GM19328 (cell line): ENCODE data around the gene IMMP2L.
"Not testable (repeated sequence)": the region's sequence is repeated elsewhere in the genome, so short reads cannot be mapped to it uniquely, and the experiment has no call there.

Experiments
- ATAC-seq: cut with Tn5 transposase; IDR thresholded peaks from one replicate; pipeline ENCODE4 v1.9.1; 2021; ENCODE audit warnings: mild to moderate bottlenecking, moderate library complexity; ENCODE audit not compliant: unreplicated experiment

IMMP2L gene

DNA sequence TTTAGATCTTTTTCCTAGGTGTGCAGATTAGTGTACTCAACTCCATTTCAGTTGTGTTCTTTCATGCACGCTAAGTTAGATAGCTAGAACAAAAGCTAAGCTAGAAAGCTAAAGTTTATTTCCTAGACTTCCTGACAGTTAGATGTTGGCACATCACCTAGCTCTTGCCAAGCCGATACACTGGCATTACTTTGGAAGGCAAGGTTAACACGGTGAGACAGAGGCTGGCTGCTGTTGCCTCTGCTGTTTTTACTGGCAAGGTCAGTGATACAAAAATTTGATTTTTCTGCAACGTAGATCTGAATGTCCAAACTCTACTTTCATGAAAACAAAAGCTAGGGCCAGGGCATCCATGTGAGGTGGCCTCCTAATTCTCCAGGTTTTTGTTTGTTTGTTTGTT lies 203.4 kb downstream of the IMMP2L start:
- no peak for ATAC-seq

DNA sequence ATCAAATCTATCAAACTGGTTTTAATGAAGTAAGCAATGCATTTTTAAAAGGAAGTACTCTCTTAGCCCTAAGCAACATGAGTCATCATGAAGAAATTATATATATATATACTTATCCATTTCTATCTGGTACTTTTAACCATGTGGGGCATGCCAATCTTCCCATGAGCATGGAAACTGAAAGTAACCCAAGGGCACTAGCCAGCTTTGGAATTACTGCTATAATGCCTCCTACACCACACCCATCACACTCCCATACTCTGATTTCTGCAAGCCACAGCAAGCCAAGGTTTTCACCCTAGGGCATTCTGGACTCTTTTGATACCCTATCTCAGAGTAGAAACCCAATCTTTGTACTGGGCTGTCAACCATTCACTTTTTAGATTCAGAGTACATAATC lies 204.6 kb downstream of the IMMP2L start:
- ATAC-seq, result no peak

DNA sequence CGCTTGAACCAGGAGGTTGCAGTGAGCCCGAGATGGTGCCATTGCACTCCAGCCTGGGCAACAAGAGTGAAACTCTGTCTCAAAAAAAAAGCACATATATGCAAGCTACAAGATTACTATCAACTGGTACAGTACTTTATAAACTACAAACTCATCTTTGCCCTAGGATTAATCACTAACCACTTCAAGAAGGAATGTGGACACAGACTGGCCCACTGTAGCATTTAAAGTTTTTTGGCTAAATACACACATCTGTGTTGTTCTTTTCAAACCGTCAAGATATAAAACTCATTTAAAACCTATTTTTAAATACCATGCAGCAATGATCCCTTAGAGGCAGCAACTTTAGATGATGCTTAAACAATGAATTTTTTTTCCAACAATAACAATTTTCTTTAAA lies 205.4 kb downstream of the IMMP2L start:
- ATAC-seq, result no peak

DNA sequence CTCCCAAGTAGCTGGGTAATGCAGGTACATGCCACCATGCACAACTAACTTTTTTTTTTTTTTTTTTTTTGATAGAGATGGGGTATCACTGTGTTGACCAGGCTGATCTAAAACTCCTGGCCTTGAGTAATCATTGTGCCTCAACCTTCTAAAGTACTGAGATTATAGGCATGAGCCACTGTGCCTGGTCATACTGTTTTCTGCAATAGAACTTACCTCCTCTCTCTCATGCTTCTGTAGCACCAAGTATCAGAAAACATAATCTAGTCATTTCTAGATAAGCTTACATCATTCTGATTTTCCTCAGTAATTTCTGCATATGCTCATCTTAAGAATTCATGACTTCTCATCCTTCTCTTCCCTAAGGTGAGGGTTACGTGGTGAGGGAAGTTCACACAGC lies 210.0 kb downstream of the IMMP2L start:
- no peak for ATAC-seq

DNA sequence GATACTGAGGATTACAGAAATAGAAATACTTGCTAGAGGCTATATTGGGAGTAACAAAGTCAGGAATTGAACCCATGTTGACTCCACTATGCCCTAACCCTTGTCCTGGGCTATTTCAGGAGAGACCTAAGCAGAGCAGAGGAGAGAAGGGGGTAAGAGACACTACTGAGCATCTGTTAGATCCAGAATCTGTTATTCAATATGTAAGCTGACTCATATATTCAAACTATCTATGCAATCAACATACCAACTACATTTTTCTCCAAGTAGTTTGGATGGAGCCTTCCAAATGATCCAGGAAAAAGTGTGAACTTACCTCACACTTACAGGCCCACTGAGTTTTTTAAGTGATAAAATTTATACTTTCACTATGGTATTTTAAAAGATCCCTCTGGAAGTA lies 216.1 kb downstream of the IMMP2L start:
- ATAC-seq, result no peak

DNA sequence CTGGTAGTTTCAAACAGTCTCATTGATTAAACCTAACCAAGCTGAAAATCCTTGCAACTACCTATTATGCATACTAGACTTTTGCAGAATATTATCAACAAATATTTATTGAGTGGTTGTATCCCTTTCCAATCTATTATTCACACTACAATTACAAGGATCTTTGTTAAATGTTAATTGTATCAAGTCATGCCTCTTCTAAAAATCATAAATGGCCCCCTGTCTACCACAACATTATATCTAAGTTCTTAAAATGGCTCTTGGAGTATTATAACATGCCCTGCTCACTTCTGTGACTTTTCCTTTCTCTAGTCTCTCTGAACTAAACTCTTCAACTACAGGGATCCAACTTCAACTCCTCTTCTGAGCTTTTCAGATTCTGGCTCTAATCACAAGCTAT lies 219.3 kb downstream of the IMMP2L start:
- ATAC-seq, result no peak

DNA sequence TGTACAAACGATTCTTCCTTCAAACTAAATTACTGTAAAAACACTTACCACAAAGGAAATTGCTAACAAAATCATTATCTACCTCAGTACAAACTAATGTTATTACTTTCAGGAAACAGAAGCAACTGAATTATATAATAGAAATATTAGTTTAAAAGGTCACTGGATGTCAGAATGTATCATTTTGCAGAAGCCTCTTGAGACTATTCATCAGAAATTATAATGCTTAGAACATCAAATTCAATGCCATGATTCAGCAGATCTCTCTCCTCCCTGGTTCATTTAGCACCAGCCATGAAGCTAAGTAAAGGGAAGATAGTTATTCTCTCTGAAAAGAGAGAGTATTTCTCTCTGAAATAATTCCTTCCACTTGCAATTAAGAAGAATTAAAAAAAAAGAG lies 223.3 kb downstream of the IMMP2L start:
- ATAC-seq, result no peak

DNA sequence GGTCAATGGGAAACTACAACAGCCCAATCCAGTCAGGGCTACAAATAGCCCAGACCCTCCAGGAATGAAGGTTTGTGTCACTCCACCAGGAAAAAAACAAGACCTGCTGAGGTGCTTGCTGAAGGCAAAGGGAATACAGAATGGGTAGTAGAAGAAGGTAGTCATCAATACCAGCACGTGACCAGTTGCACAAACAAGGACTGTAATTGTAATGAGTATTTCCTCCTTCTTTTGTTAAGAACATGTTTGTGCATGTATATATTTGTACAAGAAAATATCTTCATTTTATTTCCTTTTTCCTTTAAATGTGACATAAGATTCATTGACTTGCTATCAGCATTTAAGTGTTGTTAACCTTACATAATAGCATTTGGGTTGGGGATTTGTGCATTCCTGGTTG lies 229.3 kb downstream of the IMMP2L start:
- ATAC-seq, result no peak

DNA sequence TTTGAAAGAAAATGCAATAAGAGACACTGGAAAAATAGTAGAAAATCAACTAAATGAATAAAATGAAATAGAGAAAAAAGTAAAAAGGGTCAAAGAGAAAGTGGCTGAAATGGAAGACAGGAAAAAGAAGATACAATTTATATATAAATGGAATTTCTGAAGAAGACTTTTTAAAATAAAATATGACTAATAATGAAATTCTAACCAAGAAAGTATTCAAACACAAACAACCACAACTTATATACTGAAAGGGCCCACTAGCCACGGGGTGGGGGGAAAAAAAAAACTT lies 232.1 kb downstream of the IMMP2L start:
- ATAC-seq, result no peak

DNA sequence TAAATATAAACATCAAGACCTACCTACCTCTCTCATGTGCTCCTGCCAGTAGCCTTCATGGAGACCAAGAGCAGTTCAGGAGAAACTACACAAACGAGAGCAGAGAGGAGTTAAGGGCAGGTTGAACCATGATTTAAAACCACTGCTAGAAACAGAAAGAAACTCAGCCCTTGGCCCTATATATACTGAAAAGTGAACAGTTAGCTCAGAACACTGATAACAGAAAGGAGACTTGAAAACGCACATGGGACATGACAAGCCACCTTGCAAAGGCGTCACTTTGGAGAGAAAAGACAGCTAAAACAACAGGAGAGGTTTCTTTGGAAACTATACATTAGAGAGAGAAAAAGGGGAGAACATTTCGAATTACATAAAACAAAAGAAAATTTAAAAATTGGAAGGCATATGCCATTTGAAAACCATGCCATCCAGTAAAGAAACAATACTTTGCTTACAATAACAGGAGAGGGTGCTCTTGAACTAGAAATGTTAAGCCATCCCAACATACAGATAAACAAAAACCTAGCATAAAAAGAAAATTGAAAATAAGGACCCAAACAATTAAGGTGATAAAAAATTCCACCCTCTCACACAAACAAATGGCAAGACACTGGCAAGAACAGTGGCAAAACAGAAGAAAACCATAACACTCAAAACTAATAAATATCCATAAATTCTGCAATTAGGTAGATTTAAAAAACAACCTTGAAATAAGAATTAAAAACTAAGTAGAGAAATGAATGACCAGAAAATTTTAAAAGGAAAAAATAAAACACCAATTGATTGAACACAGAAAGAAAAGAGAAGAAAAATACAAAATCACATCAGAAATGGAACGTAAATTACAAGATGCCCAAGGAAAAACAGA lies 232.7 kb downstream of the IMMP2L start:
- no peak for ATAC-seq

DNA sequence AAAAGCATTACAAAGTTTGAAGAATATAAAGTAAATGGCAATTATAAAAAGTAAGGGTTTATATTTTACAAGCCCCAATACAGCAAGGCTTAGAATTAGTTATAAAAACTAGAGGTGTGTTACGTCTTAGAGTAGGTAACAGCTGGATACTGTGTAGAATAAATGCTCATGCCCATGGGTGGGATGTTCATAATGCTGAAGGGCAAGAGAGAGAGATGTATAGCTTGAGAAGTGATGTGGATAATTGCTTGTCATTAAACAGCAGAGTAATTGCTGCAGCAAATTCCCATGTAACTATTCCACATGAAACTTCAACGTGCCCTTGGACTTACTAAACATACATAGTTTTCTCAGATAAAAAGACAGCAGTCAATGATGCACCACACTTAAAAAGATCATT lies 233.8 kb downstream of the IMMP2L start:
- no peak for ATAC-seq

DNA sequence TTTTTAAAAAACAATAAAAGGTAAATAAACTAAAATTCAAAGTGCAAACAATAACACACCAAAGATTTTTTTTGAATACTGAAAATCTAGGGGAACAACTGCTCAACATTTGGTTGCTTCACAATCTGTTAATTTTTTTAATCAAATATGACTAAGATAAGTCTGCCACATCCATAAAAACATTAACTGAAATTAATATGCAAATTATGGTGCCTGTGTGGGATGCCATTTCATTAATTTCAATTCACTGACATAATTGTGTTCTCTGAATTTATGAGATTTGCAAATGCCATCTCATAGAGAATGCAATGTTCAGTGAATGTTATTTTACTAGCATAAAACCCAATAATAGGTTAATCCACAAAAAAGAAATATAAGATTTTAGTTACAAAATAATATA lies 237.5 kb downstream of the IMMP2L start:
- no peak for ATAC-seq

DNA sequence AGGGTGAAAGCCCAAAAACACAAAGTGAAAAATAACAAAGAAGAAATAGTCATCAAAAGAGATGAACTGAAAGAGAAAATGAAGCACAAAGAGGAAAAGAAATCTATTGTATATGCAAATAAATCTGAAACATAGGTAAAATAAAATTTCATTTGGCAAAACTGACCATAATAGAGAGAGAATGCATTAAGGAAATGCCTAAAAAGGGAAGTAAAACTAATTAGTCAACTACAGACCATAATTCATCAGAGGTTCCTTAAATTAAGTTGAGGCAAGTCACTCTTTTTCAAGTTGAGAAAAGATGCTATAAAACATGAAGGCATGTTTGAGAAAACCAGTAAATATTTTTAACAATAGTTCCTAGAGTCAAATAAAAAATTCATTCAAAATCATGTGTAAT lies 238.1 kb downstream of the IMMP2L start:
- ATAC-seq, result peak; percentile 61

DNA sequence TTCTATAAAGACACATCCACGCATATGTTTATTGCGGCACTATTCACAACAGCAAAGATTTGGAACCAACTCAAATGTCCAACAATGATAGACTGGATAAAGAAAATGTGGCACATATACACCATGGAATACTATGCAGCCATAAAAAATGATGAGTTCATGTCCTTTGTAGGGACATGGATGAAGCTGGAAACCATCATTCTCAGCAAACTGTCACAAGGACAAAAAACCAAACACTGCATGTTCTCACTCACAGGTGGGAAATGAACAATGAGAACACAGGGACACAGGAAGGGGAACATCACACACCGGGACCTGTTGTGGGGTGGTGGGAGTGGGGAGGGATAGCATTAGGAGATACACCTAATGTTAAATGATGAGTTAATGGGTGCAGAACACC lies 238.6 kb downstream of the IMMP2L start:
- not testable (repeated sequence) for ATAC-seq

DNA sequence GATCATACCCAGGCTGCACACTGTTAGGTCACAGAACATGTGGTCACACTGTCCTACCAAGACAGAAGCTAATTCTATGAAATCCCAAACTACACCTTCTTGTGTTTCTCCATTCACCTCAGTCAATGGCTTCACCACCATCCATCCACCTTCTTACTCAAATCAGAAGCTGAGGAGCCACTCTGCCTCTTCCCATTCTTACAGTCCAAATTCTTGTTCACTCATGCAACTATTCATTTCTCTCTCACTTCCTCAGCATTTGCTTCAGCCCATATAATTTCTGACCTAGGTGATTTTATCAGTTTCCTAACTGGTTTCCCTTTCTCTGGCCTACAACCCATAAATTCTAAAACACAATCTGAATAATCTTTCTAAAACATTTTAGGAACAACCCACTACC lies 242.2 kb downstream of the IMMP2L start:
- no peak for ATAC-seq

DNA sequence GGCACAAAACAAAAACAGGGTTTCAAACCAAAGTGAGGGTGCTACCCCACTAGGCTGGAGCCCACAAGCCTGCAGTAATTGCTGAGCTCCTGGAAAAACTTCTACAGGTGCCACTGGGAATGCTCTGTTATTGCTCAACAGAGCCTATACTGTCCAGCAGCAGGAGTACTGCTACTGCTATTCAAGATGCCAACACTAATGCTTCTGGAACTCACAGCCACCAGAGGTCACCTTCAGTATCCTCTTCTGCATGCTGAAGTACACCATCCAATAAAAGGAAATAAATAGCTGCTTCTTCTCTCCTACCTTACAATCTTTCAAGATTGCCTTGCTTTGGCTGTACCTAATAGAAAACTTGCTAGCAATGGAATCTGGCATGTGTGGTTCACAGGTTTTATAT lies 249.3 kb downstream of the IMMP2L start:
- ATAC-seq, result no peak

DNA sequence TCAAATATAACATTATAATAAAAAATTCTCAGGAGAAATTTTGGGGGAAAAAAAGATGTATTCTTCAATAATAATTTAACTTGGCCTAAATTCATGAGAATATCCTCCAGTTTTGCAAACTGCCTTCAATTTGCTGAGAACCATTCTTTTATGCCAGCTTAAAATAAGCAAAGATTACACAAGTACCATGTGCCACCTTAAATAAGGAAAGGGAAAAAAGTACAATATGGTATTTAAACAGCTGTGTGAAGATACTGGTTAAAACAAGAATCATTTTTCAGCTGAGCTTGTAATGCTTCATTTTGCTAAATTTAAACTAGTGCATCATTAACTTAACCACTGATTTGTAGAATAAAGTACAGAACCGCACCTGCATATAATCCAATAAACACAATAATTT lies 253.6 kb downstream of the IMMP2L start:
- no peak for ATAC-seq

DNA sequence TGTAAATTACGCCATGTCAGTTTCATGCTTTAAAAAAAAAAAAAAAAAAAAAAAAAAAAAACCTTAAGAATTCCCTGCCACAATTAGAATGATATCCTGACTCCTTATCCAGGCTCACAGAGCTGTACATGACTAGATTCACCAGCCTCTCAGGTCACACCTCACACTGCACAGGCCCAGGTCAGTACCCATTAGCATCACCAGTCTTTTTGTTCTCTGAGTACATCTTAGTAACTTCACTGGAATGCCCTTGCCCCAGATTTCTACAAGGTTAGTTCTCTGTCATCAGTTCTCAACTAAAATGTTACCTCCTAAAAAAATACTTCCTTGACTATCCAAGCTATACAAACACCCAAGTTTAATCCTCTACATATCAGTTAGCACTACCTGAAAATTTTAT lies 260.4 kb downstream of the IMMP2L start:
- no peak for ATAC-seq

DNA sequence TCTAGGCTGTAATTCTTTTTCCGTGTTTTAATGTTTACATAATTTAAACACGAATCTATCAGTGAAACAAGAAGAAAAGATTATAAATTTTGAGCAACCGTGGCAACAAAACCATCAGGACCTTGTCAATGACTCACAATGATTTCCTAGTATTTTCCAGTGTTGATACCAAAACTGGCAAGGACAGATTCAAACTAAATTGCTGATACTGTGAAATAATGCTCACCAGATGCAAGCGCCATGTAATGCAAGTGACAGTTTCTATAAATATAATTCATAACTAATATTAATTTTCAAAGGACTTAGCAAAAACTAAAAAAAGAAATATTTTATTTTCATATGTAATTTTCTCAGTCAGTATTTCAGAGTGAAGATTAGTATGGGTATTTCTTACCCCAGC lies 267.8 kb downstream of the IMMP2L start:
- no peak for ATAC-seq

DNA sequence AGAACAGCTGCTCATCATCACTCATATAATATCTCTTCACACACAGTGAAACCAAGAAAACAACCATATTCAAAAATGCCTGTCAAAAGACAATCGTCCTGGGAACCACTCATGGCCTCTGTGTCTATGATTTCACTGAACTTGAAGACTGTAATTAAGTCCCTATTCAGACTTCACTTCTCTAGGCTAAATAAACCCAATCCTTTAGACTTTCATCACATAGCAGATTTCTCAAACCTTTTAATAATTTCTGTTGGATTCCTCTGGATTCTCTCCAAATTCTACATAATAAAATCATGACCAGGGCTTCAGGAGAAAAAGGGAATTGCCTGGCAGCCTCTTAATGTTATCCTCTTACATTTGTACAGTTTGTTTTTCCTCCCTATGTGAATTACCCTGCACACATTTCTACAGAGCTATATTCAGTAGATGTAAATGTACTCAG lies 270.2 kb downstream of the IMMP2L start:
- ATAC-seq, result no peak

DNA sequence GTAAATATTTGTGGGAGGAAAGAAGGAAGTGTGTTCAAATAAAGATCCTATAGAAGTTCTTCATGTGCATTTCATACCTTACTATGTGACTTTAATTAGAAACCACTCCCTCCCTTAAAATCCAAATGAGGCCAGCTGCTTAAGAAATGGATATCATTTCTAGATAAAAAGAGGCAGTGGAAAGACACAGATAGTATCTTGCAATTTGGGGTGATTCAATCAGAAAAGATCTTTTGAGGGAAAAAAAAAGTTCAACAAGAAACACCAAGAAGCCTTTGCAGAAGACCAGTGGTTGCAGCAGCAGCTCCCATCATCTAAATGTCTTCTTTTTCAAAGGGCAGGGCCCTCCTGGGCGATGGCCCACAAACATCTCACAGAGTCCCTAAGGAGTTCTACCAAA lies 271.3 kb downstream of the IMMP2L start:
- no peak for ATAC-seq

DNA sequence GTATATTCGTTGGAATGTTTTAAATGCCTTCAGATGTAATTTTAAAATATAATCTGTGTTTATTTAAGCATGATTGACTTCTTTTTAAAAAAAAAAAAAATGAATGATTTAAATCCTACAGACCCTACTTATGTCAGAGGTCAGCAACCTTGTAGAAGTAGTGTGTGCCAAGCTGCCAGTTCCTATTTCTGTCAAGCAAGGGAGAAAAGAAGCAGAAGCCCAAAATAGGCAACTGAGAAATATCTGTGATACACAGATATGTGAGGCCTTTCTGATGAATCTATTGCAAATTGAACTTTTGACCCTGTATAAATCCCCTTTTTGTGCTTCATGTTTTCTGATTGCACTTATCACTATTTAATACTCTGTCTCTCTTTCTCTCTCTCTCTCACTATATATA lies 271.9 kb downstream of the IMMP2L start:
- ATAC-seq, result no peak

DNA sequence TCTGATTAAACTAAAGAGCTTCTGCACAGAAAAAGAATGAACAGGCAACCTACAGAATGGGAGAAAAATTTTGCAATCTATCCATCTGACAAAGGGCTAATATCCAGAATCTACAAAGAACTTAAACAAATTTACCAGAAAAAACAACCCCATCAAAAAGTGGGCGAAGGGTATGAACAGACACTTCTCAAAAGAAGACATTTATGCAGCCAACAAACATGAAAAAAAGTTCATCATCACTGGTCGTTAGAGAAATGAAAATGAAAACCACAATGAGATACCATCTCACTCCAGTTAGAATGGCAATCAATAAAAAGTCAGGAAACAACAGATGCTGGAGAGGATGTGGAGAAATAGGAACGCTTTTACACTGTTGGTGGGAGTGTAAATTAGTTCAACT lies 273.9 kb downstream of the IMMP2L start:
- ATAC-seq, result not testable (repeated sequence)
